Endothelial cell of umbilical vein (primary cell): ENCODE data around the gene LHX3. TPM values are rescaled to one million over a fixed set of nuclear protein-coding genes. Genes with fewer than 3 reads are reported as not detected.

Experiments
- BruUV-seq: library from RNA; stranded (reverse); fragments of 400-500 nt; replicated peaks from 2 replicates; lab custom pipeline; 2021; lab: Mats Ljungman, UMichigan
- CTCF ChIA-PET: fragments of 300-600, 350-600 bp; sonication (Branson Sonifier 250); formaldehyde crosslinking; loops from one replicate; lab custom pipeline; 2021; ENCODE audit warnings: antibody characterized with exemption, inconsistent platforms; lab: Charles Lee
- POLR2A ChIA-PET: fragments of 300-600, 350-600 bp; sonication (Branson Sonifier 250); formaldehyde crosslinking; loops from one replicate; lab custom pipeline; 2021; ENCODE audit warnings: antibody characterized with exemption, inconsistent platforms; lab: Charles Lee
- DNase-seq: peaks from one replicate; pipeline ENCODE4 v3.0.0-alpha.2; 2011; ENCODE audit warnings: low read depth, low spot score
- FAIRE-seq: peaks from 2 replicates; lab custom pipeline; 2011; peaks lifted over from hg19 to GRCh38; lab: Jason Lieb, UNC
- H2AFZ ChIP-seq: 2 replicates; pipeline ENCODE4 v1.6.0; 2012; ENCODE audit warnings: low read depth, low read length, control low read depth, inconsistent platforms
- H3K27ac ChIP-seq: 2 replicates; pipeline ENCODE4 v1.5.1; 2011; ENCODE audit warnings: low read depth, mild to moderate bottlenecking, control low read depth, low read length, moderate library complexity; ENCODE audit not compliant: insufficient read depth
- H3K27me3 ChIP-seq, 2 experiments: 2 replicates each; pipeline versions ENCODE4 v1.6.0 to v1.6.1; 2011; ENCODE audit warnings: low read length in 2 of 2, mixed read lengths in 1 of 2; ENCODE audit not compliant: control insufficient read depth in 2 of 2, insufficient read depth in 2 of 2
- H3K36me3 ChIP-seq, 2 experiments: 2 replicates in 1 of 2; 3 replicates in 1 of 2; pipeline ENCODE4 v1.5.1; 2011; ENCODE audit warnings: low read length in 2 of 2, mild to moderate bottlenecking in 1 of 2, moderate library complexity in 1 of 2; ENCODE audit not compliant: control insufficient read depth in 2 of 2, insufficient read depth in 2 of 2; ENCODE audit errors: extremely low read depth in 1 of 2
- H3K4me1 ChIP-seq: 3 replicates; pipeline ENCODE4 v1.5.1; 2011; ENCODE audit warnings: mild to moderate bottlenecking, low read length; ENCODE audit not compliant: control insufficient read depth, insufficient read depth; ENCODE audit errors: extremely low read depth
- H3K4me2 ChIP-seq: 2 replicates; pipeline ENCODE4 v1.6.1; 2011; ENCODE audit warnings: low read length, control low read depth, mixed read lengths; ENCODE audit not compliant: insufficient read depth
- H3K4me3 ChIP-seq, 3 experiments: fragments of 200-600 bp in 1 of 3; sonication (generic), shearing (Covaris generic) in 1 of 3; replicated peaks in 1 of 3; 2 replicates each; pipeline ENCODE4 v1.5.1; 2011 to 2016; ENCODE audit warnings: control low read depth in 3 of 3, low read length in 3 of 3, mild to moderate bottlenecking in 2 of 3, inconsistent platforms in 1 of 3, low read depth in 1 of 3, moderate library complexity in 1 of 3; ENCODE audit not compliant: insufficient read depth in 1 of 3
- H3K79me2 ChIP-seq: 2 replicates; pipeline ENCODE4 v1.6.0; 2012; ENCODE audit warnings: low read length, inconsistent platforms; ENCODE audit not compliant: control insufficient read depth, insufficient read depth
- H3K9ac ChIP-seq: replicated peaks from 2 replicates; pipeline ENCODE3; 2011; ENCODE audit warnings: low read length, control low read depth; ENCODE audit not compliant: insufficient read depth; ENCODE audit errors: extremely low read depth
- H3K9me1 ChIP-seq: replicated peaks from 3 replicates; pipeline ENCODE4 v1.6.0; 2011; ENCODE audit warnings: mild to moderate bottlenecking, low read length; ENCODE audit not compliant: control insufficient read depth, insufficient read depth; ENCODE audit errors: extremely low read depth
- H3K9me3 ChIP-seq: replicated peaks from 2 replicates; pipeline ENCODE4 v1.5.1; 2012; ENCODE audit warnings: low read length, inconsistent platforms; ENCODE audit not compliant: control insufficient read depth, insufficient read depth
- H4K20me1 ChIP-seq: replicated peaks from 2 replicates; pipeline ENCODE3; 2011; ENCODE audit warnings: mild to moderate bottlenecking, low read length; ENCODE audit not compliant: control insufficient read depth, insufficient read depth; ENCODE audit errors: extremely low read depth
- CTCF ChIP-seq, 2 donors: IDR thresholded peaks; 1 replicate in 1 of 2; 2 replicates in 1 of 2; pipeline ENCODE4 v1.5.1; 2011; ENCODE audit warnings: low read length in 2 of 2, mild to moderate bottlenecking in 2 of 2, moderate library complexity in 2 of 2, control low read depth in 1 of 2, inconsistent platforms in 1 of 2, low read depth in 1 of 2; ENCODE audit not compliant: insufficient read depth in 1 of 2; ENCODE audit errors: extremely low read depth in 1 of 2
- EZH2 ChIP-seq: IDR thresholded peaks from 2 replicates; pipeline ENCODE4 v1.6.1; 2012; ENCODE audit warnings: borderline replicate concordance, low read depth, mild to moderate bottlenecking, moderate library complexity, low read length, inconsistent platforms; ENCODE audit not compliant: severe bottlenecking
- FOS ChIP-seq: IDR thresholded peaks from 2 replicates; pipeline ENCODE4 v1.6.1; 2011; ENCODE audit warnings: mild to moderate bottlenecking, low read length, moderate library complexity, borderline replicate concordance; ENCODE audit not compliant: insufficient read depth
- GATA2 ChIP-seq: IDR thresholded peaks from 2 replicates; pipeline ENCODE4 v1.7.0; 2011; ENCODE audit warnings: low read depth, mild to moderate bottlenecking, moderate library complexity, mixed read lengths, low read length; ENCODE audit not compliant: insufficient read length, insufficient read depth
- JUN ChIP-seq: IDR thresholded peaks from 2 replicates; pipeline ENCODE4 v1.6.1; 2011; ENCODE audit warnings: borderline replicate concordance, low read depth; ENCODE audit not compliant: insufficient read length, insufficient read depth
- MAX ChIP-seq: IDR thresholded peaks from 2 replicates; pipeline ENCODE4 v1.6.1; 2011; ENCODE audit not compliant: insufficient read depth, insufficient read length
- MYC ChIP-seq: IDR thresholded peaks from one replicate; pipeline ENCODE4 v1.6.1; 2011; ENCODE audit warnings: mild to moderate bottlenecking, low read depth, low read length
- POLR2A ChIP-seq: IDR thresholded peaks from 2 replicates; pipeline ENCODE4 v1.6.1; 2012; ENCODE audit warnings: low read depth, mild to moderate bottlenecking, control low read depth, low read length
- POLR2AphosphoS5 ChIP-seq: IDR thresholded peaks from 2 replicates; pipeline ENCODE4 v1.6.1; 2012; ENCODE audit warnings: low read depth, mild to moderate bottlenecking, control low read depth, low read length, moderate library complexity; ENCODE audit not compliant: insufficient read depth
- dilution Hi-C: fragments of 300-500 bp; cut with MboI; formaldehyde crosslinking; loops from one replicate; pipeline ENCODE4 v1.15.0; 2019; ENCODE audit warnings: low sequenced_read_pairs; ENCODE audit not compliant: extremely low pct_ligation_motif_present
- intact Hi-C: fragments of 100-400 bp; cut with micrococcal nuclease; formaldehyde crosslinking; loops from one replicate; pipeline ENCODE4 v1.10.0; 2022
- polyA plus RNA-seq, 4 experiments: library from polyadenylated mRNA; depleted of rRNA in 3 of 4; stranded (reverse) in 3 of 4; unstranded in 1 of 4; fragments of >200 nt; gene quantifications; 2 replicates each; pipeline versions ENCODE4 v1.2.1 to v1.2.3, GENCODE V29; 2011 to 2012; ENCODE audit warnings: missing spikeins in 1 of 4
- total RNA-seq: library from RNA; stranded (reverse); gene quantifications from 2 replicates; pipeline ENCODE4 v1.2.3, GENCODE V29; 2021

The LHX3 gene
- total and polyA plus RNA-seq, 2 donors (not counting 3 experiments of a cell fraction or from before 2014, with no cell fraction given): not detected

GRCh38 chr9:136180586-136180985 is 24.3 kb downstream of the LHX3 start:
- POLR2A ChIA-PET: no interaction called here
- Histone ChIP-seq H3K9ac (no peak overlapping the region), H3K27me3 (no peaks in the 10 kb centered on the region)

More at GRCh38 chr9:136180586-136180985, 24.3 kb downstream of the LHX3 start:
- Histone ChIP-seq H3K9me1 (no peaks in the 10 kb centered on the region), H3K79me2 (no peaks in the 10 kb centered on the region), H3K9me3 (no peaks in the 10 kb centered on the region), H3K4me1 (no peaks in the 10 kb centered on the region), H2AFZ (no peak overlapping the region), H3K27ac (no peak overlapping the region), H3K4me3 (no peak overlapping the region), H3K4me2 (no peak overlapping the region), H4K20me1 (no peaks in the 10 kb centered on the region), H3K36me3 (no peaks in the 10 kb centered on the region)
- dilution Hi-C loops (no loop called here), intact Hi-C loops (no loop called here)
- CTCF ChIA-PET: no interaction called here
- TF ChIP-seq POLR2A: no peak
- no peak for TF ChIP-seq JUN
- TF ChIP-seq MYC: no peak
- TF ChIP-seq FOS: no peak
- no peak for TF ChIP-seq POLR2AphosphoS5
- no peak for TF ChIP-seq EZH2
- TF ChIP-seq MAX: no peak
- no peak for TF ChIP-seq CTCF (IDR thresholded peaks at IDR 0.05; ENCODE audit: extremely low read depth in 1 of 2, insufficient read depth in 1 of 2, low read depth in 1 of 2, low read length in 2 of 2)
- no peak for TF ChIP-seq GATA2
- no TSS peak for BruUV-seq
- FAIRE-seq: no peak
- no peak for DNase-seq
